ENCODE results near the gene ABCC1.

DNA sequence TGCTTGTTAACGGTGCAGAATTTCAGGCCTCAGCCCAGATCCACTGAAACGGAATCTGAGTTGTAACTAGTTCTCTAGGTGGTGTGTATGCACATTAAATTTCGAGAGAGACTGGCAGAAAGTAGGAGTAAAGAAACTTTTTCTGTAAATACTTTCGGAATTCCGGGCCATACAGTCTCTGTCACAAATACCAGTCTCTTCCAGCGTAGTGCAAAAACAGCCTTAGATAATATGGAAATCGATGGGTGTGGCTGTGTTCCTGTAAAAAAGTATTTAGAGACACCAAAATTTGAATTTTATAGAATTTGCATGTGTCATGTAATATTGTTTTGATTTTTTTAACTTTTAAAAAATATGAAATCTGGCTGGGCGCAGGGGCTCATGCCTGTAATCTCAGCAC lies 109.7 kb downstream of the ABCC1 start:
- TF ChIP-seq, protein P1, sequence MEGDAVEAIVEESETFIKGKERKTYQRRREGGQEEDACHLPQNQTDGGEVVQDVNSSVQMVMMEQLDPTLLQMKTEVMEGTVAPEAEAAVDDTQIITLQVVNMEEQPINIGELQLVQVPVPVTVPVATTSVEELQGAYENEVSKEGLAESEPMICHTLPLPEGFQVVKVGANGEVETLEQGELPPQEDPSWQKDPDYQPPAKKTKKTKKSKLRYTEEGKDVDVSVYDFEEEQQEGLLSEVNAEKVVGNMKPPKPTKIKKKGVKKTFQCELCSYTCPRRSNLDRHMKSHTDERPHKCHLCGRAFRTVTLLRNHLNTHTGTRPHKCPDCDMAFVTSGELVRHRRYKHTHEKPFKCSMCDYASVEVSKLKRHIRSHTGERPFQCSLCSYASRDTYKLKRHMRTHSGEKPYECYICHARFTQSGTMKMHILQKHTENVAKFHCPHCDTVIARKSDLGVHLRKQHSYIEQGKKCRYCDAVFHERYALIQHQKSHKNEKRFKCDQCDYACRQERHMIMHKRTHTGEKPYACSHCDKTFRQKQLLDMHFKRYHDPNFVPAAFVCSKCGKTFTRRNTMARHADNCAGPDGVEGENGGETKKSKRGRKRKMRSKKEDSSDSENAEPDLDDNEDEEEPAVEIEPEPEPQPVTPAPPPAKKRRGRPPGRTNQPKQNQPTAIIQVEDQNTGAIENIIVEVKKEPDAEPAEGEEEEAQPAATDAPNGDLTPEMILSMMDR (IDR thresholded peaks at IDR 0.05; ENCODE audit: low read depth, low read length, poor library complexity, severe bottlenecking) = no peak
- no peak for TF ChIP-seq EZH2phosphoT487 (IDR thresholded peaks at IDR 0.05; ENCODE audit: borderline replicate concordance, low read length)

Measured in DOHH2 (cell line).